H9 (cell line): ENCODE data around the gene GFM1. TPM values are rescaled to one million over a fixed set of nuclear protein-coding genes. Genes with fewer than 3 reads are reported as not detected.
A peak's percentile ranks its signal among the peaks of the same experiment; 100 is the strongest.

ENCODE experiments used
- DNase-seq: peaks from one replicate; pipeline ENCODE4 v3.0.0-alpha.2; 2017
- H2AFZ ChIP-seq: one replicate; pipeline ENCODE4 v1.6.1; 2013; ENCODE audit warnings: mild to moderate bottlenecking, low read length, control low read depth, moderate library complexity
- H2AK5ac ChIP-seq: 2 replicates; pipeline ENCODE4 v1.6.1; 2013; ENCODE audit warnings: low read length, control low read depth, mixed read lengths; ENCODE audit not compliant: insufficient read length
- H2BK120ac ChIP-seq: one replicate; pipeline ENCODE4 v1.6.1; 2013; ENCODE audit warnings: low read depth, mild to moderate bottlenecking, low read length, control low read depth, inconsistent platforms; ENCODE audit not compliant: poor library complexity, severe bottlenecking
- H2BK12ac ChIP-seq: 2 replicates; pipeline ENCODE4 v1.6.1; 2013; ENCODE audit warnings: low read length, control low read depth, mixed read lengths, low read depth; ENCODE audit not compliant: insufficient read length
- H2BK15ac ChIP-seq: 2 replicates; pipeline ENCODE4 v1.6.1; 2013; ENCODE audit warnings: low read depth, low read length, control low read depth
- H2BK20ac ChIP-seq: one replicate; pipeline ENCODE4 v1.6.1; 2013; ENCODE audit warnings: low read depth, mild to moderate bottlenecking, low read length, control low read depth, inconsistent platforms; ENCODE audit not compliant: poor library complexity, severe bottlenecking
- H2BK5ac ChIP-seq: 2 replicates; pipeline ENCODE4 v1.6.1; 2013; ENCODE audit warnings: low read length, control low read depth, mixed read lengths; ENCODE audit not compliant: insufficient read length
- H3K14ac ChIP-seq: 2 replicates; pipeline ENCODE4 v1.6.1; 2013; ENCODE audit warnings: low read length, control low read depth; ENCODE audit not compliant: insufficient read depth
- H3K18ac ChIP-seq: 2 replicates; pipeline ENCODE4 v1.6.1; 2013; ENCODE audit warnings: low read depth, mild to moderate bottlenecking, mixed read lengths, low read length, control low read depth; ENCODE audit not compliant: insufficient read length
- H3K23ac ChIP-seq: 2 replicates; pipeline ENCODE4 v1.6.1; 2013; ENCODE audit warnings: low read length, control low read depth, mixed read lengths, low read depth; ENCODE audit not compliant: insufficient read length
- H3K23me2 ChIP-seq: 2 replicates; pipeline ENCODE4 v1.6.1; 2013; ENCODE audit warnings: low read depth, mild to moderate bottlenecking, mixed read lengths, low read length, control low read depth; ENCODE audit not compliant: insufficient read length, poor library complexity, severe bottlenecking
- H3K27ac ChIP-seq: 2 replicates; pipeline ENCODE4 v1.5.1; 2013; ENCODE audit warnings: low read length, control low read depth, mixed read lengths, low read depth; ENCODE audit not compliant: insufficient read length
- H3K27me3 ChIP-seq: 2 replicates; pipeline ENCODE4 v1.6.1; 2013; ENCODE audit warnings: low read length, control low read depth, inconsistent platforms; ENCODE audit not compliant: insufficient read depth
- H3K4ac ChIP-seq: 2 replicates; pipeline ENCODE4 v1.6.1; 2013; ENCODE audit warnings: low read depth, mild to moderate bottlenecking, control low read depth, inconsistent platforms, low read length, moderate library complexity
- H3K4me1 ChIP-seq: 2 replicates; pipeline ENCODE4 v1.6.1; 2013; ENCODE audit warnings: low read length, control low read depth, inconsistent platforms; ENCODE audit not compliant: insufficient read depth
- H3K4me2 ChIP-seq: 2 replicates; pipeline ENCODE4 v1.6.1; 2013; ENCODE audit warnings: low read length, control low read depth, mixed read lengths; ENCODE audit not compliant: insufficient read length, insufficient read depth
- H3K56ac ChIP-seq: 2 replicates; pipeline ENCODE4 v1.6.1; 2013; ENCODE audit warnings: low read depth, mild to moderate bottlenecking, mixed read lengths, low read length, control low read depth; ENCODE audit not compliant: insufficient read length
- H3K79me1 ChIP-seq: 2 replicates; pipeline ENCODE4 v1.6.1; 2013; ENCODE audit warnings: low read depth, mild to moderate bottlenecking, moderate library complexity, low read length, control low read depth, inconsistent platforms; ENCODE audit not compliant: insufficient read depth, poor library complexity, severe bottlenecking
- H3K79me2 ChIP-seq: 2 replicates; pipeline ENCODE4 v1.6.1; 2013; ENCODE audit warnings: low read length, control low read depth, inconsistent platforms; ENCODE audit not compliant: insufficient read depth
- H3K9ac ChIP-seq: 2 replicates; pipeline ENCODE4 v1.6.1; 2013; ENCODE audit warnings: low read length, control low read depth, mixed read lengths; ENCODE audit not compliant: insufficient read length; ENCODE audit errors: extremely low read depth
- H3K9me3 ChIP-seq: one replicate; pipeline ENCODE4 v1.6.1; 2013; ENCODE audit warnings: low read depth, low read length, inconsistent platforms; ENCODE audit not compliant: control insufficient read depth
- H3T11ph ChIP-seq: one replicate; pipeline ENCODE4 v1.6.1; 2013; ENCODE audit warnings: mild to moderate bottlenecking, low read length, control low read depth, inconsistent platforms
- H4K20me1 ChIP-seq: one replicate; pipeline ENCODE4 v1.6.1; 2013; ENCODE audit not compliant: control insufficient read depth, insufficient read length, insufficient read depth
- H4K5ac ChIP-seq: 2 replicates; pipeline ENCODE4 v1.6.1; 2013; ENCODE audit warnings: low read depth, mild to moderate bottlenecking, mixed read lengths, low read length, control low read depth; ENCODE audit not compliant: insufficient read length
- H4K8ac ChIP-seq: replicated peaks from 2 replicates; pipeline ENCODE4 v1.6.1; 2013; ENCODE audit warnings: low read length, control low read depth, mixed read lengths, low read depth; ENCODE audit not compliant: insufficient read length
- H4K91ac ChIP-seq: 2 replicates; pipeline ENCODE4 v1.6.1; 2013; ENCODE audit warnings: low read depth, mild to moderate bottlenecking, moderate library complexity, mixed read lengths, low read length, control low read depth; ENCODE audit not compliant: insufficient read length
- H3K27ac Mint-ChIP-seq, 3 experiments: 2 replicates in 2 of 3; 3 replicates in 1 of 3; pipeline ENCODE4 v1.8.0; 2020 to 2021; ENCODE audit warnings: mixed read lengths in 3 of 3, mild to moderate bottlenecking in 1 of 3, moderate library complexity in 1 of 3
- H3K27me3 Mint-ChIP-seq: 2 replicates; pipeline ENCODE4 v1.8.0; 2021; ENCODE audit warnings: low read depth, mild to moderate bottlenecking, moderate library complexity, mixed read lengths
- H3K36me3 Mint-ChIP-seq, 3 experiments: 2 replicates in 2 of 3; 3 replicates in 1 of 3; pipeline ENCODE4 v1.8.0; 2020 to 2021; ENCODE audit warnings: low read depth in 3 of 3, mixed read lengths in 3 of 3; ENCODE audit not compliant: insufficient read depth in 1 of 3
- H3K4me1 Mint-ChIP-seq, 2 experiments: 2 replicates each; pipeline ENCODE4 v1.8.0; 2020; ENCODE audit warnings: mixed read lengths in 2 of 2
- H3K4me3 Mint-ChIP-seq, 2 experiments: 2 replicates in 1 of 2; 3 replicates in 1 of 2; pipeline ENCODE4 v1.8.0; 2020 to 2021; ENCODE audit warnings: mild to moderate bottlenecking in 2 of 2, mixed read lengths in 2 of 2, moderate library complexity in 1 of 2
- H3K9me3 Mint-ChIP-seq, 2 experiments: 2 replicates in 1 of 2; 3 replicates in 1 of 2; pipeline ENCODE4 v1.8.0; 2020; ENCODE audit warnings: mild to moderate bottlenecking in 2 of 2, mixed read lengths in 2 of 2, moderate library complexity in 1 of 2
- whole genome bisulfite sequencing: extraction: QIAGEN DNeasy Blood & Tissue Kit; methylation state at CpG from one replicate; pipeline ENCODE4 v1.1.7; 2013; ENCODE audit warnings: missing lambda C conversion rate, low lambda C conversion rate, mixed read lengths; ENCODE audit not compliant: insufficient read length; ENCODE audit errors: extremely low coverage; 5-methylcytosine and 5-hydroxymethylcytosine counted together
- long read RNA-seq: library from polyadenylated mRNA; unstranded; transcript quantifications from one replicate; pipeline ENCODE4 v2.0.0, GENCODE V29; 2020
- total RNA-seq: library from RNA; stranded (reverse); gene quantifications from 2 replicates; pipeline ENCODE4 v1.2.1, GENCODE V29; 2021
- TF ChIP-seq, protein P1 (sequence below): fragments of 200-600 bp; sonication (generic); conservative IDR thresholded peaks from 3 replicates; pipeline ENCODE4 v1.8.0; 2021; ENCODE audit warnings: antibody characterized with exemption, mild to moderate bottlenecking

The GFM1 gene
- total RNA-seq = 46.2 and 47.1 TPM in 2 replicates
- long read RNA-seq, transcript GFM1-210 (18 exons, 3,721 nt) = major isoform, 325 of 410 reads
- long read RNA-seq, transcript GFM1-201 (19 exons, 3,453 nt) = minor isoform, 23 of 410 reads
- long read RNA-seq, partial matches to known transcripts = 17 of 410 reads
- long read RNA-seq, other reads (novel, unspliced or antisense) = 43 of 410 reads

DNA sequence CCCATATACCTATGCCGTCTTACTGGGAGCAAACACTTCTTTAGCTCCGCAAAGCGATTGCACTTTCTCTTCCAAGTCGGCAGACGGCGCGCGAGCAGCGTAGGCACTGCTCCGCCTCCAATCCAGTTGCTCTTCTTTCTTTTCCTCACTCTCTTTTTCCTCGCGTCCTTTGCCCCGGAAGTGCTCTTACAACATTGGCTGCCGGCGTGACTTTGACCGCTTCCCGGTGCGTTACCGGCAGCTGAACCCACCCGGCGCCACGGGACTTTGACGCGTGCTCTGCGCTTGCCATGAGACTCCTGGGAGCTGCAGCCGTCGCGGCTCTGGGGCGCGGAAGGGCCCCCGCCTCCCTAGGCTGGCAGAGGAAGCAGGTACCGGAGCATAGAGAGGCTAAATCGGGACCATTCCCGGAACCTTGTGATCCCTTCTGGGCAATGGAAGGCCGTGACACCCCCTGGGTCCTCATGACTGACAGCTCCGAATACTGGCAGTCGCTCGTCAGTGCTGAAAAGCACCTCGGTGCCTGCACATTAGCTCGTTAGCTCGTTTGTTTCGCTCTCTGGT lies at the start of gene GFM1:
Gene GFM1 (plus strand): TSS at position 183 of the 564 bp plus-strand sequence. CDS start 108 bp downstream, at position 291.
- no peak within 1 kb of the TSS for H3K27ac ChIP-seq
- Mint-ChIP-seq H3K4me3 (peak within 1 kb of the TSS; percentile 96 to 97), H3K36me3 (peaks cover 10 to 31% (median 23%) of the 10 kb centered on the region in 3 experiments; a peak in 6 of 7 replicates), H3K27ac (peak within 1 kb of the TSS; percentile 95 to 96 (median 95)), H3K9me3 (peaks cover 0 to 3% of the 10 kb centered on the region in 2 experiments; a peak in 1 of 5 replicates), H3K4me1 (peaks cover 8 to 10% of the 10 kb centered on the region in 2 experiments; a peak in 3 of 4 replicates), H3K27me3 (no peaks in the 10 kb centered on the region)
- H4K91ac ChIP-seq = no peak within 1 kb of the TSS
- no CpG with 5 or more reads among the region's 42 CpGs for WGBS
- peak within 1 kb of the TSS; percentile 43 for H2AFZ ChIP-seq
- H2BK12ac ChIP-seq = no peak within 1 kb of the TSS
- H3K9me3 ChIP-seq = no peaks in the 10 kb centered on the region
- H2BK15ac ChIP-seq = no peak within 1 kb of the TSS
- no peak within 1 kb of the TSS for H3K56ac ChIP-seq
- peak within 1 kb of the TSS; percentile 50 for H3K9ac ChIP-seq
- H3K79me2 ChIP-seq = peaks cover 6% of the 10 kb centered on the region; the same call in 1 of the 2 replicates
- no peaks in the 10 kb centered on the region for H3K27me3 ChIP-seq
- no peak within 1 kb of the TSS for H4K5ac ChIP-seq
- no peak within 1 kb of the TSS for H3K4ac ChIP-seq
- peak within 1 kb of the TSS; percentile 10; the same call in 1 of the 2 replicates for H3K14ac ChIP-seq
- H4K20me1 ChIP-seq = no peaks in the 10 kb centered on the region
- H3K79me1 ChIP-seq = peaks cover 3% of the 10 kb centered on the region
- H3K4me2 ChIP-seq = peak within 1 kb of the TSS; percentile 69
- no peak within 1 kb of the TSS for H2BK20ac ChIP-seq
- peak within 1 kb of the TSS; percentile 49 for H3K18ac ChIP-seq
- no peaks in the 10 kb centered on the region for H3K4me1 ChIP-seq
- no peak within 1 kb of the TSS for H4K8ac ChIP-seq
- no peak within 1 kb of the TSS for H2AK5ac ChIP-seq
- no peaks in the 10 kb centered on the region for H3K23me2 ChIP-seq
- TF ChIP-seq, protein P1, sequence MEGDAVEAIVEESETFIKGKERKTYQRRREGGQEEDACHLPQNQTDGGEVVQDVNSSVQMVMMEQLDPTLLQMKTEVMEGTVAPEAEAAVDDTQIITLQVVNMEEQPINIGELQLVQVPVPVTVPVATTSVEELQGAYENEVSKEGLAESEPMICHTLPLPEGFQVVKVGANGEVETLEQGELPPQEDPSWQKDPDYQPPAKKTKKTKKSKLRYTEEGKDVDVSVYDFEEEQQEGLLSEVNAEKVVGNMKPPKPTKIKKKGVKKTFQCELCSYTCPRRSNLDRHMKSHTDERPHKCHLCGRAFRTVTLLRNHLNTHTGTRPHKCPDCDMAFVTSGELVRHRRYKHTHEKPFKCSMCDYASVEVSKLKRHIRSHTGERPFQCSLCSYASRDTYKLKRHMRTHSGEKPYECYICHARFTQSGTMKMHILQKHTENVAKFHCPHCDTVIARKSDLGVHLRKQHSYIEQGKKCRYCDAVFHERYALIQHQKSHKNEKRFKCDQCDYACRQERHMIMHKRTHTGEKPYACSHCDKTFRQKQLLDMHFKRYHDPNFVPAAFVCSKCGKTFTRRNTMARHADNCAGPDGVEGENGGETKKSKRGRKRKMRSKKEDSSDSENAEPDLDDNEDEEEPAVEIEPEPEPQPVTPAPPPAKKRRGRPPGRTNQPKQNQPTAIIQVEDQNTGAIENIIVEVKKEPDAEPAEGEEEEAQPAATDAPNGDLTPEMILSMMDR = peak; percentile 88
- no peak within 1 kb of the TSS for H3K23ac ChIP-seq
- H3T11ph ChIP-seq = no peak within 1 kb of the TSS
- H2BK120ac ChIP-seq = no peak within 1 kb of the TSS
- DNase-seq = peak; percentile 96
- no peak within 1 kb of the TSS for H2BK5ac ChIP-seq
